Activated T-helper 1 cell treated with Interleukin-2 at 50 U/mL for 16 hours (primary cell): ENCODE results near the gene PKIG.
"Not testable (repeated sequence)": the region's sequence is repeated elsewhere in the genome, so short reads cannot be mapped to it uniquely, and the experiment has no call there.

Experiments
- DNase-seq: peaks from one replicate; pipeline ENCODE4 v3.0.0-alpha.2; 2020; ENCODE audit warnings: low read depth

PKIG gene

GRCh38 chr20:44572551-44573500 is 9.6 kb upstream of the PKIG start:
- no peak for DNase-seq

GRCh38 chr20:44573501-44573869 is 8.9 kb upstream of the PKIG start:
- DNase-seq, result no peak

- no peak for DNase-seq
Measured at GRCh38 chr20:44574372-44574771, 8.0 kb upstream of the PKIG start.

GRCh38 chr20:44576297-44576696 is 6.1 kb upstream of the PKIG start:
- no peak for DNase-seq

GRCh38 chr20:44579313-44580081 is 2.9 kb upstream of the PKIG start:
- DNase-seq, result no peak

- no peak for DNase-seq
Measured at GRCh38 chr20:44580581-44581268, 1.7 kb upstream of the PKIG start.

GRCh38 chr20:44581515-44581914 is 864 bp upstream of the PKIG start:
- no peak for DNase-seq

- no peak for DNase-seq
Measured at GRCh38 chr20:44583157-44583556, 778 bp downstream of the PKIG start.

GRCh38 chr20:44584162-44584561 is 1.8 kb downstream of the PKIG start:
- no peak for DNase-seq

- DNase-seq, result no peak
Measured at GRCh38 chr20:44585057-44585963, 2.9 kb downstream of the PKIG start.

GRCh38 chr20:44586289-44586911 is 4.0 kb downstream of the PKIG start:
- no peak for DNase-seq

- no peak for DNase-seq
Measured at GRCh38 chr20:44587035-44587980, 4.9 kb downstream of the PKIG start.

- DNase-seq, result not testable (repeated sequence)
Measured at GRCh38 chr20:44588321-44588720, 5.9 kb downstream of the PKIG start.

- DNase-seq, result no peak
Measured at GRCh38 chr20:44589537-44589936, 7.2 kb downstream of the PKIG start.

- no peak for DNase-seq
Measured at GRCh38 chr20:44590980-44591778, 8.8 kb downstream of the PKIG start.

- DNase-seq, result no peak
Measured at GRCh38 chr20:44592366-44592765, 10.0 kb downstream of the PKIG start.

- DNase-seq, result no peak
Measured at GRCh38 chr20:44593751-44594150, 11.4 kb downstream of the PKIG start.

GRCh38 chr20:44594730-44595129 is 12.4 kb downstream of the PKIG start:
- DNase-seq, result no peak

GRCh38 chr20:44596010-44596409 is 13.6 kb downstream of the PKIG start:
- DNase-seq, result no peak
